BJ (cell line): ENCODE measurements around the gene CALCR. TPM values are rescaled to one million over a fixed set of nuclear protein-coding genes. Genes with fewer than 3 reads are reported as not detected.

Experiments used
- CTCF ChIA-PET: fragments of 350-600 bp; formaldehyde crosslinking; extraction: SDS; loops from one replicate; lab custom pipeline; 2021; ENCODE audit warnings: antibody characterized with exemption, inconsistent platforms; lab: Yijun Ruan, JAX
- POLR2A ChIA-PET: fragments of 300-600 bp; sonication (Branson Sonifier 250); formaldehyde crosslinking; extraction: SDS; loops from one replicate; lab custom pipeline; 2021; ENCODE audit warnings: antibody characterized with exemption; lab: Charles Lee
- DNase-seq: peaks from one replicate; pipeline ENCODE4 v3.0.0-alpha.2; 2011; ENCODE audit warnings: low read depth
- H3K27me3 ChIP-seq: 2 replicates; pipeline ENCODE4 v1.6.0; 2011; ENCODE audit warnings: low read length; ENCODE audit not compliant: control insufficient read depth, insufficient read depth
- H3K36me3 ChIP-seq: 2 replicates; pipeline ENCODE4 v1.5.1; 2011; ENCODE audit warnings: low read length; ENCODE audit not compliant: control insufficient read depth, insufficient read depth
- H3K4me3 ChIP-seq: 2 replicates; pipeline ENCODE4 v1.5.1; 2011; ENCODE audit warnings: low read depth, mild to moderate bottlenecking, control low read depth, low read length
- polyA plus RNA-seq: library from polyadenylated mRNA; depleted of rRNA; stranded (reverse); fragments of >200 nt; gene quantifications from 2 replicates; pipeline ENCODE4 v1.2.3, GENCODE V29; 2011
- TF ChIP-seq, protein P1 (sequence below): IDR thresholded peaks from 2 replicates; pipeline ENCODE4 v1.5.1; 2011; ENCODE audit warnings: low read depth, mild to moderate bottlenecking, control low read depth, inconsistent platforms, low read length, moderate library complexity; ENCODE audit not compliant: insufficient read depth

The CALCR gene
- polyA plus RNA-seq, 1 experiment = not detected

DNA sequence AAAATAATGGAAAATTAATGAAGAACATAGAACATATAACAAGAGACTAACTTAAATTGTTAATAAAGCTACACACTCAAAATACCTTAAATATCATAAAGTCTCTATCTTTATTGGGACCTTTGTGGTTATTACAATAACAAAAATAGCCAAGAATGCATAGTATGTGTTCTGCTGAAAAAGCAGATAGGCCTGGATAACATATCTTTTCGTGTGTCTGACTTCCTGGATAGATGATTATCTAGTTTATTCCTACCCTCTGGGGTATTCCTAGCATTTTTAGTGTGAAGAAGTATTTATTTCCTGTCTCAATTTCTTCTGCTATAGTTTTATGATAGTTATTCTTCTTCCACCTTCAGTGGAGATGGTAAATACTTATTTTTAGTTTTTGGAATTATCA, 36.5 kb downstream of the CALCR start:
- CTCF ChIA-PET = interaction anchor here (1.5 kb wide), 1 partner anchor 9 kb away, joined by 3 read pairs; no protein-coding TSS in a partner anchor

DNA sequence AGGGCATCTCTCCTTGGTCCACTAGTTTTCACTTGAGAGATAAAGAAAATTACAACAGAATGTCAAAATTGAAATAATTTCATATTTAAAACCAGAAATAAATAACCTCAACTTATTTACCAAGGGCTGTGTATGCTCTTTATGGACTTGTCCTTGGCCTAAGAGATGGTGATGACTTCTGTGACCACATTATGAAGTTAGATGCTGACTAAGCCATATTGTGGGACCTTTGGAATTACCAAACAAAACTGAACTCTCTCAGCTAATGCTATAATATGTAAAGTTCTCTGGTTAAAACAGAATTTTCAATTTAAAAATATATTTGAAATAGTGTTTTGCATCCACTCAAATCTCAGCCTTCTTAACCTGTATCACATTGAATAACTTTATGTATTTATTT, 38.9 kb downstream of the CALCR start:
- no peaks in the 10 kb centered on the region for H3K27me3 ChIP-seq
- POLR2A ChIA-PET = no interaction called here
- H3K36me3 ChIP-seq = no peaks in the 10 kb centered on the region
- CTCF ChIA-PET = no interaction called here
- H3K4me3 ChIP-seq = no peak overlapping the region
- DNase-seq = no peak
- TF ChIP-seq, protein P1, sequence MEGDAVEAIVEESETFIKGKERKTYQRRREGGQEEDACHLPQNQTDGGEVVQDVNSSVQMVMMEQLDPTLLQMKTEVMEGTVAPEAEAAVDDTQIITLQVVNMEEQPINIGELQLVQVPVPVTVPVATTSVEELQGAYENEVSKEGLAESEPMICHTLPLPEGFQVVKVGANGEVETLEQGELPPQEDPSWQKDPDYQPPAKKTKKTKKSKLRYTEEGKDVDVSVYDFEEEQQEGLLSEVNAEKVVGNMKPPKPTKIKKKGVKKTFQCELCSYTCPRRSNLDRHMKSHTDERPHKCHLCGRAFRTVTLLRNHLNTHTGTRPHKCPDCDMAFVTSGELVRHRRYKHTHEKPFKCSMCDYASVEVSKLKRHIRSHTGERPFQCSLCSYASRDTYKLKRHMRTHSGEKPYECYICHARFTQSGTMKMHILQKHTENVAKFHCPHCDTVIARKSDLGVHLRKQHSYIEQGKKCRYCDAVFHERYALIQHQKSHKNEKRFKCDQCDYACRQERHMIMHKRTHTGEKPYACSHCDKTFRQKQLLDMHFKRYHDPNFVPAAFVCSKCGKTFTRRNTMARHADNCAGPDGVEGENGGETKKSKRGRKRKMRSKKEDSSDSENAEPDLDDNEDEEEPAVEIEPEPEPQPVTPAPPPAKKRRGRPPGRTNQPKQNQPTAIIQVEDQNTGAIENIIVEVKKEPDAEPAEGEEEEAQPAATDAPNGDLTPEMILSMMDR = no peak

More for the DNA sequence above, 36.5 kb downstream of the CALCR start:
- H3K4me3 ChIP-seq = no peak overlapping the region
- POLR2A ChIA-PET = no interaction called here
- no peaks in the 10 kb centered on the region for H3K36me3 ChIP-seq
- DNase-seq = no peak
- TF ChIP-seq, protein P1 = no peak
- H3K27me3 ChIP-seq = no peaks in the 10 kb centered on the region

DNA sequence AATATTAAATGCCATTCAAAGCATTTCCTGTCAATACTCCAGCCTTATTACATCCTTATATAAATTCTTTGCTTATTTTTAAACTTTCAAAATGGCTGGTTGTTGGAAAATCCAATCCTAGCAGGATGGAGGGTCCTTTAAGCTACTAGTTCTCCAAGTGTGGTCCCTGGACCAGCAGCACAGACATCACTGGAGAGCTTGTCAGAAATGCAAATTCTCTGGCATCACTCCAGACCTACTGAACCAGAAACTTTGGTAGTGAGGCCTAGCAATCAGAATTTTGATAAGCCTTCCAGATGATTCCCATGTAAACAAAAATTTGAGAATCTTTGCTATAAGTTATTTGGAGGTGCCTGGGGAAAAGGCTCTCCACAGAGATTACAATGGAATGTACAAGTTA, 43.8 kb downstream of the CALCR start:
- ChIA-PET CTCF (no interaction called here), POLR2A (no interaction called here)
- TF ChIP-seq, protein P1 = no peak
- Histone ChIP-seq H3K27me3 (no peaks in the 10 kb centered on the region), H3K4me3 (no peak overlapping the region), H3K36me3 (no peaks in the 10 kb centered on the region)
- DNase-seq = no peak

DNA sequence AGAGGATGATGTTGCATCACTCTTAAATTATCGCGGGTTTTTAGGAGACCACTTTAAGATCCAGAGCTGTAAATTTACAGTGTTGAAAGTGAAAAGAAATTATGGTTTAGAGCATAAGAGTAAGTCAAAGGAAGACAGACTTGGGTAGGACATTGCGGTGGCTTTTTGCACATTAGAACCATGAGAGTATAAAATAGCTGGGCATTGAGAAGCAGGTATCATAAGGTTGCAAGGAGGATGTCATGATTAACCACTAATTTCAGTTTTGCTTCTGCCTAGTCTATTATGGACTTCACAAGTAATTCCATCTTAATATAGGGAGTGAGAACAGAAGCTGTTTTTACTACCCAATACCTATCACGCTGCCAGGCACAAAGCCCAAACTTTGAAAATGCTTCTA, 57.7 kb downstream of the CALCR start:
- Histone ChIP-seq H3K4me3 (no peak overlapping the region), H3K36me3 (no peaks in the 10 kb centered on the region), H3K27me3 (no peaks in the 10 kb centered on the region)
- ChIA-PET CTCF (interaction anchor here (0.7 kb wide), 1 partner anchor 21 kb away, joined by 3 read pairs; no protein-coding TSS in a partner anchor), POLR2A (no interaction called here)
- no peak for DNase-seq
- TF ChIP-seq, protein P1 = no peak

DNA sequence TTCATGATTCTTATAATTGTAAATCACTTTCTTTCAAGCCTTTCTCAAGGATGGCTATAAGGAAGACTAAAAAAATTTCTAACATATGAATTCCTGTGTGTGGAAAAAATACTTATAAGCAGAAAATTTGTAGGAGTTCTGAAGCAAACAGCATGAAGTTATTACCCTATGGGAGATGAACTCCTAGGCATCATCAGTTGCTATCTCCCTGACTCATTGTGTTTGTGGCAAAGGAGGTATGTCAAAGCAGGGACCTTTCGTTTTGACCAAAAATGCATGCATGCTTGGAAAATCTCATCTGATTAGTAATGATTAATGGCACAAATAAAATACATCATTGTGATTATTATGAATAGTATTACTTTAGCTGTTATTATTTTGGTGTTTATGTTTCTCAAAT, 59.4 kb downstream of the CALCR start:
- POLR2A ChIA-PET = no interaction called here
- H3K36me3 ChIP-seq = no peaks in the 10 kb centered on the region
- H3K27me3 ChIP-seq = no peaks in the 10 kb centered on the region
- CTCF ChIA-PET = no interaction called here
- H3K4me3 ChIP-seq = no peak overlapping the region
- no peak for DNase-seq
- TF ChIP-seq, protein P1 = no peak
